Lung (tissue), 12 donors: ENCODE measurements around the gene PYGO2. TPM values are rescaled to one million over a fixed set of nuclear protein-coding genes. Genes with fewer than 3 reads are reported as not detected.

Experiments used
- ATAC-seq: fragments of 200-7000 bp; cut with Tn5 transposase; one replicate; pipeline ENCODE4 v1.9.1; 2020; ENCODE audit warnings: moderate number of reproducible peaks; ENCODE audit not compliant: insufficient read depth, low FRiP score
- DNase-seq, 3 donors: peaks; one replicate each; pipeline ENCODE4 v3.0.0-alpha.2; 2013 to 2017
- H3K27ac ChIP-seq, 2 donors: one replicate each; pipeline ENCODE4 v1.5.1; 2013; ENCODE audit warnings: mild to moderate bottlenecking in 2 of 2, moderate library complexity in 2 of 2, control low read depth in 1 of 2, inconsistent platforms in 1 of 2, low read depth in 1 of 2, low read length in 1 of 2
- H3K27me3 ChIP-seq, 3 donors: one replicate each; pipeline ENCODE4 v1.5.1; 2013; ENCODE audit warnings: low read length in 2 of 3; ENCODE audit not compliant: control insufficient read depth in 3 of 3, insufficient read depth in 3 of 3
- H3K36me3 ChIP-seq, 4 donors: one replicate each; pipeline ENCODE4 v1.5.1; 2013; ENCODE audit warnings: low read length in 4 of 4, mild to moderate bottlenecking in 1 of 4, moderate library complexity in 1 of 4; ENCODE audit not compliant: control insufficient read depth in 4 of 4, insufficient read depth in 4 of 4
- H3K4me1 ChIP-seq, 5 donors: one replicate each; pipeline ENCODE4 v1.5.1; 2013; ENCODE audit warnings: low read length in 5 of 5, mild to moderate bottlenecking in 2 of 5, moderate library complexity in 1 of 5; ENCODE audit not compliant: control insufficient read depth in 5 of 5, insufficient read depth in 5 of 5
- H3K4me3 ChIP-seq: one replicate; pipeline ENCODE4 v1.5.1; 2013; ENCODE audit warnings: mild to moderate bottlenecking, control low read depth, moderate library complexity
- H3K9ac ChIP-seq, 2 donors: one replicate each; pipeline ENCODE4 v1.5.1; 2013; ENCODE audit warnings: low read length in 2 of 2, control low read depth in 1 of 2; ENCODE audit not compliant: insufficient read depth in 1 of 2
- H3K9me3 ChIP-seq, 4 donors: one replicate each; pipeline ENCODE4 v1.5.1; 2013; ENCODE audit warnings: low read length in 3 of 4, mild to moderate bottlenecking in 1 of 4, moderate library complexity in 1 of 4; ENCODE audit not compliant: control insufficient read depth in 4 of 4, insufficient read depth in 3 of 4
- WGBS, 2 donors: extraction: QIAGEN DNeasy Blood & Tissue Kit; methylation state at CpG; one replicate each; pipeline ENCODE4 v1.1.7; 2013; 5-methylcytosine and 5-hydroxymethylcytosine counted together
- polyA plus RNA-seq, 2 donors: library from polyadenylated mRNA; stranded (reverse); fragments of 200-250 nt; gene quantifications; one replicate each; pipeline ENCODE4 v1.2.1, GENCODE V29; 2013
- total RNA-seq, 2 donors: library from RNA; depleted of rRNA in 1 of 2; stranded (reverse); fragments of >200 nt in 1 of 2; gene quantifications; one replicate each; pipeline ENCODE4 v1.2.1, GENCODE V29; 2014 to 2021
- TF ChIP-seq, protein P1 (sequence below): IDR thresholded peaks from 2 replicates; pipeline ENCODE4 v1.5.1; 2012; ENCODE audit warnings: mild to moderate bottlenecking; ENCODE audit errors: control extremely low read depth, extremely low read depth
- donor health status: control.
- donor health status: control.
- donor health status: Bipolar disorder and iron deficiency.
- donor health status: healthy.
- donor health status: DM: yes; HTN: yes; CAD: no.

Gene PYGO2
- total and polyA plus RNA-seq, 4 donors, result 14.6 to 25.2 (median 20.0) TPM

DNA sequence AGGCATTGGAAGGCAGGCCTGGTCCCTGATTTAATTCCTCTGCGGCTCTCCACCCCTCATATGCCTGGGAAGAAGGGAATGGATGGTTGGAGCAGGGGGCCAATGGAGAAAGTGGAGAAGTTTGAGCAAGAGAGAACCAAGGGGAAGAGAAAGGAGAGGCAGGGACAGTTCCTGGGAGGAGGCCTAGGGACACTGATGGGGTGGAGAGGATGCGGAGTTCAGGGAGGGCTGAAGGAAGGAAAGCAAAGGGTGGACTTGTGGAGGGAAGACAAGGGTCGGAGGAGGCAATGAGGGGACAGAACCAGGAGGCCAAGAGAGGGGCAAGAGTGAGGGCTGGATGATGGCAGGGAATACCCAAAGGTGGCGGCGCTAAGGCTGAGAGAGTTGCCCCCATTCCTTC, 48.2 kb upstream of the PYGO2 start:
- DNase-seq, result no peak
- Histone ChIP-seq H3K4me1 (peaks cover 2 to 53% (median 17%) of the 10 kb centered on the region in 5 donors), H3K4me3 (no peak overlapping the region), H3K27me3 (no peaks in the 10 kb centered on the region), H3K9ac (no peak overlapping the region), H3K27ac (peak overlapping the region in 1 of 2 donors; percentile 26), H3K36me3 (peaks cover 0 to 9% (median 0%) of the 10 kb centered on the region in 4 donors), H3K9me3 (no peaks in the 10 kb centered on the region)
- WGBS, 2 donors, result 78 to 87% methylated on average over 5 of the region's 5 CpGs
- ATAC-seq, result no peak
- TF ChIP-seq, protein P1, sequence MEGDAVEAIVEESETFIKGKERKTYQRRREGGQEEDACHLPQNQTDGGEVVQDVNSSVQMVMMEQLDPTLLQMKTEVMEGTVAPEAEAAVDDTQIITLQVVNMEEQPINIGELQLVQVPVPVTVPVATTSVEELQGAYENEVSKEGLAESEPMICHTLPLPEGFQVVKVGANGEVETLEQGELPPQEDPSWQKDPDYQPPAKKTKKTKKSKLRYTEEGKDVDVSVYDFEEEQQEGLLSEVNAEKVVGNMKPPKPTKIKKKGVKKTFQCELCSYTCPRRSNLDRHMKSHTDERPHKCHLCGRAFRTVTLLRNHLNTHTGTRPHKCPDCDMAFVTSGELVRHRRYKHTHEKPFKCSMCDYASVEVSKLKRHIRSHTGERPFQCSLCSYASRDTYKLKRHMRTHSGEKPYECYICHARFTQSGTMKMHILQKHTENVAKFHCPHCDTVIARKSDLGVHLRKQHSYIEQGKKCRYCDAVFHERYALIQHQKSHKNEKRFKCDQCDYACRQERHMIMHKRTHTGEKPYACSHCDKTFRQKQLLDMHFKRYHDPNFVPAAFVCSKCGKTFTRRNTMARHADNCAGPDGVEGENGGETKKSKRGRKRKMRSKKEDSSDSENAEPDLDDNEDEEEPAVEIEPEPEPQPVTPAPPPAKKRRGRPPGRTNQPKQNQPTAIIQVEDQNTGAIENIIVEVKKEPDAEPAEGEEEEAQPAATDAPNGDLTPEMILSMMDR, result no peak

DNA sequence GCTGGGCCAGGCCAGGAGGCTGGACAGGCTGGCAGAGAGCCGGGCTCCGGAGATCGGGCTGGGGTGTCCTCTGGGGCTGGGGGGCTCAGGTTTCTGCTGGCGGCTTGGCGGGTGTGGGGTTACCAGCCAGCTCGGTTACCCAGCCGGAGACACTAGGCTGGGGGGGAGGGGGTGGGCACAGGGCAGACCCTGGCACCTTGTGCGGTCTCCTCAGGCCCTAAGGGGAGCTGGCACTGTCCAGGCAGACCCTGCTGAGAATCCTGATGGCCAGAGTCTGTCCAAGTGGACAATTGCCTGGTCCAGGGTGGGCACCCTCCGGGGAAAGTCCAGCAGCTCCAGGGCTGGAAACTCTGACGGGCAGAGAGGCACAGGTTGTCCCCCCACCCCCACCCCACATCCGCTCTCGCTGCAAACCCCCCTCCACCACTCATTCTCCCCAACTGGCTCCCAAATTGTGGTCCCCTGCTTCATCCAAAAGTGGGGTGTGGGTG, 47.7 kb upstream of the PYGO2 start:
- Histone ChIP-seq H3K9ac (no peak overlapping the region), H3K36me3 (peaks cover 0 to 6% (median 0%) of the 10 kb centered on the region in 4 donors), H3K4me3 (peak overlapping the region; percentile 11), H3K4me1 (peaks cover 4 to 58% (median 22%) of the 10 kb centered on the region in 5 donors), H3K27me3 (no peaks in the 10 kb centered on the region), H3K27ac (peak overlapping the region in 1 of 2 donors; percentile 41), H3K9me3 (no peaks in the 10 kb centered on the region)
- DNase-seq, result no peak
- WGBS, 2 donors, result 71 to 74% methylated on average over 8 to 12 of the region's 12 CpGs
- no peak for ATAC-seq
- TF ChIP-seq, protein P1, result no peak

DNA sequence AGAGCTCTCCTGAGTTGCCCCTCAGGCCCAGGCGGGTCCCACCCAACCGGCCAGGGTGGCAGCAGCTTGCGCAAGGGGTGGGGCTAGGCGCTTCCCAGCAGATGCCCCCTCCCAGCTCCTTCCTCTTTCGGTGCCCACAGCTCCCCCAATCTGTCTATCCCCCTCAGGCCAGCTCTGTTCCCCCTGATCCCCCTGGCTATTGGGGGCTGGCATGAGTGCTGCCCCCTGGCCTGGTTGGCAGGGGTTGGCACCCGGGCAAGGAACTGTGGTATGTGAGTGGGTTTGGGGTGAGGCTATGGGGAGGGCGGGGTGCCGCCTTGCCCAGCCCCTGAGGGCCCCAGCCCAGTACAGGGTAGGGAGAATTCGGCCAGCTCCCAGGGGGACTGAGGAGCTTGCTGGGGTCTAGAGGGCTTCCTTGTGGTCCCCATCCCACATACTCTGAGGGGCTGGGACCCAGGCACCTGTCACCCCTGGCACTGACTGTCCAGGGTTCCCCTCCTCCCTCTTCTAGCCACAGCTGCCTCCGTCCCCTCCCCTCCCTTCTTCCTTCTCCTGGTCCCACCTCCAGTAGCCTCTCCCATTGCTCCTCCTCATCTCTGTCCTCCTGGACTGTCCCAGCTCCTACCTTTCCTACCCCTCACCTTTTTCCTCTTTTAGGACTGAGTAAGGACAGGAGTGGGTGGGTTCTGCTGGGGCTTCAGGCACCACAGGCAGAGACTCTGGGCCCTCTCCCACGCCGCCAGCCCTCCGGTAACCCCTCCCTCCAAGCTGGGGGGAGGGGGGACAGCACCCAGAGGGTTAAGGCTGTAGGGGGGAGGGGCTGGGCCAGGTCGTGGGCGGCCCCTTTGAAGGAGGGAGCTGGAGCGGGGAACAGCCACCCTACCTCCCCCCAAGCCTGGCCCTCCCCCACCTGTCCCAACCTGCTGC, 46.7 kb upstream of the PYGO2 start:
- Histone ChIP-seq H3K9ac (no peak overlapping the region), H3K9me3 (no peaks in the 10 kb centered on the region), H3K27ac (peak overlapping the region; percentile 59 to 63), H3K36me3 (no peaks in the 10 kb centered on the region), H3K4me1 (peaks cover 6 to 58% (median 24%) of the 10 kb centered on the region in 5 donors), H3K4me3 (no peak overlapping the region), H3K27me3 (no peaks in the 10 kb centered on the region)
- 27 to 42% methylated on average over 15 to 16 of the region's 16 CpGs for WGBS, 2 donors
- no peak for ATAC-seq
- TF ChIP-seq, protein P1, result no peak
- no peak for DNase-seq
